GM15510 (cell line): ENCODE results near the gene SORBS2.

Source experiments
- POLR2A ChIP-seq: IDR thresholded peaks from 3 replicates; pipeline ENCODE4 v1.6.1; 2011; ENCODE audit warnings: borderline replicate concordance; ENCODE audit not compliant: insufficient read length; ENCODE audit errors: extremely low read depth

Gene SORBS2

DNA sequence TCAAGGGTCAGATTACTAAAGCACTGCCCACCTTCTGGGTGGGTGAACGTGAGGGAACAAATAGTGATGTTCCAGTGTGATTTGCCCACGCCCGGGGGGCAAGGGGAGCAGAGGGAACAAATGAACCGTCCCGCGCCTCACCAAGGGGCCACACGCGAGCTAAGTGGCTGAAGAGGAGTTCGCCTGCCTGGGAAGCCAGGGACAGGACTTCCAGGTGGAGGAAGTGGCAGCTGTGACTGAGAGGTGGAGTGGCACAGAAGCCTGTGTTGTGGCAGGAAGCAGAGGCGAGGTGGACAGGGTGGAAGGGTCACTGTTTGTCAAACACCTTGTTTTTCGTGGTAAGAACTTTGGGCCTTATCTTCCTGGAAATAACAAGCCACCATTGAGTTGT lies 9.0 kb upstream of the SORBS2 start:
- TF ChIP-seq POLR2A = no peak

DNA sequence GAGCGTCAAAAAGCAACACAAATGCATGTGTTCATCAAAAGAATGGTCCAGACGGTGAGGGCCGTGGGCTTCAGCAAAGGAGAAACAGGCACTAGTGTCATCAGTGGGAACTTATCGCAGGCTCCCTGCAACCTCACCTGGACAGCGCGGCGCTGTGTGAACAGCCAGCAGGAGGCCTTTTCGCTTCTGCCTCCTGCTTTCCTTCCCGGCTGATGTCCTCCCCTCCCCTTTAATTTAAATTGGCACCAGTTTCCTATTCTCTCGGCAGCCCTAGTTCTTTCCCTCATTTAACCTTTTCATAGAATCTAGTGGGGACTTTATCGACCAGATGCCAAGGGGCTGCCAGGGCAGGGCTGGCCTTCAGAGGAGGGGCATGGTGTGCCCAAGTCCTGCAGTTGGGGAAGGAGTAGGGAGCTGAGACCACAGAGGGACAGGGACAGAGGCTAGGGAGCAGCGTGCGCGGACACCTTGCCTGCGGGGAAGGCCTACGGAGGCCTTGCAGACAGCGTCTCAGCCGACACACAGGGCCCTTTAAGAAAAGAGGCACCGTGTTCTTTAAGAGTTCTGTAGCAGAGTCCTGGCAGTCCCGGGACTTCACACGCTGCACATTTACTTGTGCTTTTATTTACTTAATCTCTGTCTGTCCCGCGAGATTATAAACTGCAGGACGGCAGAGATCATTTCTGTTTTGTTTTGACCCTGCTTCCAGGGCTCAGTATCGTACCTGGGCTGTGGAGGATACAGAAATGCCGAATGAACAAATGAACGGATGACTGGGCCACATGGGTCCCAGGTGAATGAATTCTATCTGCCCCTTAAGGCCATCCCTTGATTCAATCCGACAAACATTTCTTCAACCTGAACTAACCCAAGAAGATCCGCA lies 8.4 kb upstream of the SORBS2 start:
- TF ChIP-seq POLR2A = no peak

DNA sequence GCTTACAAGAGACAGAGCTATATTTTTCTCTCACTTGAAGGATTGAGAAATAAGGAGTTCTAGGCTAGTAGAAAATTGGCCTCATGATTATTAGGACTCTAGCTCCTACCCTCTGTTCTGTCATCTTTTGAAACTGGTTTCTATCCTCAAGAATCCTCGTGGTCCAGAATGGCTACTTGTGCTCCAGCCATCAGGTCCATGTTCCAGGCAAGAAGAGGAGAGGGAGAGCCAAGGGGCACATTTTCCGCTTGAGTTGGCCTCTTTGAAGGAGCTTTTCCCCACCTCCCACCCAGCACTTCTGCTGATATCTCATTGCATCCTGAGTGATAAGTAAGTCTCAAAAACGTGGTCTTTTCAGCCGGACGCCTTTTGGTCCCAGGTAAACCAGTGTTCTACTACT lies 7.2 kb upstream of the SORBS2 start:
- no peak for TF ChIP-seq POLR2A

DNA sequence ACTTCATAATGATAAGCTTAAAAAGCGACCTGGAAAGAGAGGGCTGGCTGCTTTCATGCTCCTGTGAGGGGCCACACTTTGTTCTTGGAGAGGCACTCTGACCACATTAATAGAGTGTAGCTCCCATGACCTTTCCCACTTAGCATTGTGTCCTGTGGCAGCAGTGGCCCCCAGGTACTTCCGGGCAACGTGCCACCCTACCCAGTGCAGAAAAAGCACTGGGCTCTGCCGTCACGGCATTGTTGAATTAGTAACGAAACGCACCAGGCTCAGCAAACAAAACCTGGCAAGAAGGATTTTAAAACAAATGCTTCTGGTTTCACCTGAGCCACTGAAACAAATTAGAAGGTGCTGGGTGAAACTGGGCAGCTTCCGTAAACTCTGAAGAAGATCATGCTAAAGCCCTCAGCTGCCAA lies 5.4 kb upstream of the SORBS2 start:
- TF ChIP-seq POLR2A = no peak

DNA sequence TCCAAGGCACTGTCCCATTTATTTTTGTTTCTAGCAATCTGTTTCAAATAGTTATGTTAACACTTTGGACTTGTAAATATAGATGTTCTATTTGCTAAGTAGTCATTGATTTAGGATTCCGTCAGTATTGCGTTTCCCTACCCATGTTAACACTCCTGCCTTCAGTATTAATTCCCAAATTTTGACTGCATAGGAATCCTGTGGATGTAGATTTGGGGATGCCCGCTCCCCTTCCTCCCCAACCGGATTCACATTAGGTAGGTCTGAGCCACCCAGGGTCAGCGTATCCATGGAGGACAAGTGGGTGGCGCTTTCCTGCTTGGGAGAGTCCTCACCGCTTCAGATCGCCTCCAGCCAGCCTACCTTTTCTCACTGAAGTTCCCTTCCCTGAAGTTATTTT lies 1.1 kb upstream of the SORBS2 start:
- TF ChIP-seq POLR2A = no peak

- no peak for TF ChIP-seq POLR2A
Measured at GRCh38 chr4:185810746-185811508, 1.1 kb downstream of the SORBS2 start.

DNA sequence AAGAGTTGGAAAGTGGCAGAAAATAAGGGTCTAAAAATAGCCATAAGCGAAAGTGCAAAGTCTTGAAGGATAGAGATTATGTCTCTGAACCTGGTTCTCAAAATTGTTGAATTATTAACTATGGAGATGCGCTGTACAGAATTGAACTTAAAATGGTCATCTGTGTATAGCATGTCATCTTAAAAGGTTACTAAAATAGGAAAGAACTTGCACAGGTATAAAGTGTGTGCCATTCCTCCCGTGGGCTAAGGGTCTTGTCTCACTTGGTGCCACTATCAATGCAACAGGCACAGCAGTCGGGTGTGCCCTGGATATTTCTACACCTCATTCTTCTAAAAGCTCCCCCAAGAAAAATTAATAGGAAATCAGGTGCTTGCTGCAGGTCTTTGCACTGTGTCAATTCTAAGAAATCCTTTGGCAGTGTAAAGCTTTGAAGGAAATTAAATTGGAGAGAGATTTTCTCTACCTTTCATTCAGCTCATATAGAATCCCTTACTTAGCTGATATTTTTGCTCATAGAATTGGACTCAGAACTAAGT lies 2.4 kb downstream of the SORBS2 start:
- TF ChIP-seq POLR2A = no peak

GRCh38 chr4:185809121-185809520 lies 2.9 kb downstream of the SORBS2 start:
- TF ChIP-seq POLR2A = no peak

DNA sequence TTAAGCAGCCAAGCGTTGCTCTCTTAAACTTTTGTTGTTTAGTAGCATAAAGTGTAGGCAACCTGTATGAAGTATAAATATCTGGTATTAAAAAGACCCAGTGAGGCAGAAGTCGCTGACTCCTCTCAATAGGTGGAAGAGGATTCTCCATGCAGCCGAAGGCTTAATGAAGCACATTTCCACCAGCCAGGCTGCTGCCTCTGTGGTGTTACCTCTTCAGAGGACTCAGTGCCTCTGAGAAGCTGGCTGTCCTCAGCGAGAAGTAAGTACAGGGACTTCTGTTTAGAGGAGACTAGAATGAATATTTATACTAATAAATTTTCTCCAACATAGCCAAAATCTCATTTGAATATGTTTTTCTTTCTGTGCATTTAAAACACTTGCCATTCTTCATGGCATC lies 6.0 kb downstream of the SORBS2 start:
- TF ChIP-seq POLR2A = no peak

GRCh38 chr4:185805262-185805802 lies 6.7 kb downstream of the SORBS2 start:
- no peak for TF ChIP-seq POLR2A

- TF ChIP-seq POLR2A = no peak
Measured at GRCh38 chr4:185803022-185803421, 9.0 kb downstream of the SORBS2 start.

DNA sequence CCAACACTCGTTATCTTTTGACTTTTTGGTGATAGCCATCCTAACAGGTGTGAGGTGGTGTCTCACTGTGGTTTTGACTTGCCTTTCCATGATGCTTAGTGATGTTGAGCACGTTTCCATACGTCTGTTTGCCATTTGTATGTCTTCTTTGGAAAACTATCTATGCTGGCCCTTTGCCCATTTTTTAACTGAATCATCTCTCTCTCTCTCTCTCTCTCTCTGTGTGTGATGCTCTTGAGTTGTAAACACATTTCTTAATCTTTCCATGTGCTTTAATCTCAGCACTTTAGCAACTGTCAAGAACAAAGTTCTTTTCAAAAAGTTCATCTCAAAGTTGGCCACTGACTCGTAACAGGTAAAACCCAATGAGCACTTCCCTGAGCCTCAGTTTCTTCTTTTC lies 10.5 kb downstream of the SORBS2 start:
- TF ChIP-seq POLR2A = no peak

- no peak for TF ChIP-seq POLR2A
Measured at GRCh38 chr4:185800266-185800945, 11.6 kb downstream of the SORBS2 start.

- TF ChIP-seq POLR2A = no peak
Measured at GRCh38 chr4:185799442-185799841, 12.6 kb downstream of the SORBS2 start.
